Endodermal cell (in vitro differentiated cells): Measurements from ENCODE around the gene CHMP2B. TPM values are rescaled to one million over a fixed set of nuclear protein-coding genes. Genes with fewer than 3 reads are reported as not detected.

Experiments used
- DNase-seq: peaks from one replicate; pipeline ENCODE4 v3.0.0-alpha.2; 2017
- H3K27ac ChIP-seq: 2 replicates; pipeline ENCODE4 v1.5.1; 2013; ENCODE audit warnings: mild to moderate bottlenecking, low read depth, low read length, moderate library complexity
- H3K27me3 ChIP-seq: 2 replicates; pipeline ENCODE4 v1.6.1; 2013; ENCODE audit warnings: mild to moderate bottlenecking, low read length, moderate library complexity; ENCODE audit not compliant: insufficient read depth, control insufficient read depth, poor library complexity, severe bottlenecking
- H3K36me3 ChIP-seq: 2 replicates; pipeline ENCODE4 v1.7.0; 2013; ENCODE audit warnings: mild to moderate bottlenecking, low read length, moderate library complexity; ENCODE audit not compliant: control insufficient read depth, insufficient read depth
- H3K4me1 ChIP-seq: one replicate; pipeline ENCODE4 v1.7.0; 2013; ENCODE audit warnings: low read length; ENCODE audit not compliant: control insufficient read depth, insufficient read depth
- H3K4me3 ChIP-seq: 2 replicates; pipeline ENCODE4 v1.5.1; 2013; ENCODE audit warnings: mild to moderate bottlenecking, low read length, moderate library complexity
- H3K9ac ChIP-seq: 2 replicates; pipeline ENCODE4 v1.6.1; 2013; ENCODE audit warnings: mild to moderate bottlenecking, low read length, moderate library complexity; ENCODE audit not compliant: poor library complexity, severe bottlenecking; ENCODE audit errors: extremely low read depth
- H3K9me3 ChIP-seq: 2 replicates; pipeline ENCODE4 v1.6.1; 2013; ENCODE audit warnings: mild to moderate bottlenecking, low read length, moderate library complexity; ENCODE audit not compliant: control insufficient read depth
- H3K27ac Mint-ChIP-seq: 2 replicates; pipeline ENCODE4 v1.8.0; 2020; ENCODE audit warnings: mixed read lengths
- H3K27me3 Mint-ChIP-seq: 2 replicates; pipeline ENCODE4 v1.8.0; 2021; ENCODE audit warnings: mild to moderate bottlenecking, mixed read lengths; ENCODE audit not compliant: insufficient read depth
- H3K36me3 Mint-ChIP-seq: 2 replicates; pipeline ENCODE4 v1.8.0; 2020; ENCODE audit warnings: low read depth, mixed read lengths
- H3K4me1 Mint-ChIP-seq: 2 replicates; pipeline ENCODE4 v1.8.0; 2020; ENCODE audit warnings: mixed read lengths
- H3K4me3 Mint-ChIP-seq: 2 replicates; pipeline ENCODE4 v1.8.0; 2020; ENCODE audit warnings: mild to moderate bottlenecking, moderate library complexity, mixed read lengths
- H3K9me3 Mint-ChIP-seq: 2 replicates; pipeline ENCODE4 v1.8.0; 2020; ENCODE audit warnings: mild to moderate bottlenecking, mixed read lengths
- CTCF ChIP-seq: fragments of 200-600 bp; sonication (generic); conservative IDR thresholded peaks from 2 replicates; pipeline ENCODE4 v1.5.0; 2021; ENCODE audit warnings: antibody characterized with exemption, mild to moderate bottlenecking
- whole genome bisulfite sequencing, 2 experiments: methylation state at CpG; one replicate each; pipeline versions ENCODE4 v1.1.5 to v1.1.7; 2013; ENCODE audit warnings: missing lambda C conversion rate in 2 of 2, mixed read lengths in 1 of 2; ENCODE audit not compliant: insufficient coverage in 1 of 2, insufficient read length in 1 of 2; 5-methylcytosine and 5-hydroxymethylcytosine counted together
- total RNA-seq, 2 donors: library from RNA; stranded (reverse); fragmentation: NEBNext Ultra II Directional in 1 of 2; extraction: Animal tissue kit (Norgen Biotek cat#: 25700) in 1 of 2; gene quantifications; 2 replicates in 1 of 2; 3 replicates in 1 of 2; pipeline ENCODE4 v1.2.1, GENCODE V29; 2021

CHMP2B gene
- total RNA-seq, 2 donors from 2014 or later: 31.7 to 44.0 TPM

- no peak overlapping the region for H3K4me3 Mint-ChIP-seq
- no peaks in the 10 kb centered on the region for H3K36me3 Mint-ChIP-seq
- TF ChIP-seq CTCF: no peak
- WGBS, 2 experiments: 74 to 88% methylated on average over 1 to 4 of the region's 4 CpGs
- H3K27me3 Mint-ChIP-seq: no peaks in the 10 kb centered on the region
- no peaks in the 10 kb centered on the region for H3K36me3 ChIP-seq
- no peaks in the 10 kb centered on the region for H3K4me1 ChIP-seq
- H3K27ac Mint-ChIP-seq: no peak overlapping the region
- no peak overlapping the region for H3K4me3 ChIP-seq
- DNase-seq: no peak
- H3K9ac ChIP-seq: no peak overlapping the region
- H3K27ac ChIP-seq: no peak overlapping the region
- no peaks in the 10 kb centered on the region for H3K27me3 ChIP-seq
- peaks cover 3% of the 10 kb centered on the region for H3K4me1 Mint-ChIP-seq
- no peaks in the 10 kb centered on the region for H3K9me3 Mint-ChIP-seq
- no peaks in the 10 kb centered on the region for H3K9me3 ChIP-seq
Measured at GRCh38 chr3:87268646-87269211, 41.6 kb downstream of the CHMP2B start.

GRCh38 chr3:87269723-87270122 is 42.6 kb downstream of the CHMP2B start:
- no peaks in the 10 kb centered on the region for H3K36me3 Mint-ChIP-seq
- Histone ChIP-seq H3K27ac (no peak overlapping the region), H3K27me3 (no peaks in the 10 kb centered on the region), H3K4me1 (no peaks in the 10 kb centered on the region), H3K4me3 (no peak overlapping the region), H3K36me3 (no peaks in the 10 kb centered on the region), H3K9me3 (no peaks in the 10 kb centered on the region), H3K9ac (no peak overlapping the region)
- TF ChIP-seq CTCF: no peak
- no peak overlapping the region for H3K27ac Mint-ChIP-seq
- DNase-seq: no peak
- H3K4me1 Mint-ChIP-seq: peaks cover 3% of the 10 kb centered on the region
- H3K27me3 Mint-ChIP-seq: no peaks in the 10 kb centered on the region
- H3K4me3 Mint-ChIP-seq: no peak overlapping the region
- H3K9me3 Mint-ChIP-seq: no peaks in the 10 kb centered on the region

GRCh38 chr3:87270908-87271700 is 44.0 kb downstream of the CHMP2B start:
- no peak for TF ChIP-seq CTCF
- H3K36me3 ChIP-seq: no peaks in the 10 kb centered on the region
- H3K36me3 Mint-ChIP-seq: no peaks in the 10 kb centered on the region
- 84 to 100% methylated on average over 1 to 4 of the region's 4 CpGs for WGBS, 2 experiments
- DNase-seq: no peak
- no peaks in the 10 kb centered on the region for H3K27me3 Mint-ChIP-seq
- no peak overlapping the region for H3K9ac ChIP-seq
- no peak overlapping the region for H3K4me3 Mint-ChIP-seq
- no peaks in the 10 kb centered on the region for H3K9me3 Mint-ChIP-seq
- H3K27me3 ChIP-seq: no peaks in the 10 kb centered on the region
- H3K27ac Mint-ChIP-seq: no peak overlapping the region
- no peaks in the 10 kb centered on the region for H3K9me3 ChIP-seq
- no peaks in the 10 kb centered on the region for H3K4me1 ChIP-seq
- no peak overlapping the region for H3K27ac ChIP-seq
- no peak overlapping the region for H3K4me3 ChIP-seq
- peaks cover 3% of the 10 kb centered on the region for H3K4me1 Mint-ChIP-seq
